Stimulated activated CD8-positive, alpha-beta memory T cell treated with anti-CD3 and anti-CD28 coated beads, Interleukin-15, amount 100 ng/mL, for 4 hours (primary cell): ENCODE measurements around the gene KLRB1.
"Not testable (repeated sequence)": the region's sequence is repeated elsewhere in the genome, so short reads cannot be mapped to it uniquely, and the experiment has no call there.

ENCODE experiments used
- DNase-seq, 2 donors: peaks; one replicate each; pipeline ENCODE4 v3.0.0-alpha.2; 2020; ENCODE audit warnings: low read depth in 2 of 2

Gene KLRB1

DNA sequence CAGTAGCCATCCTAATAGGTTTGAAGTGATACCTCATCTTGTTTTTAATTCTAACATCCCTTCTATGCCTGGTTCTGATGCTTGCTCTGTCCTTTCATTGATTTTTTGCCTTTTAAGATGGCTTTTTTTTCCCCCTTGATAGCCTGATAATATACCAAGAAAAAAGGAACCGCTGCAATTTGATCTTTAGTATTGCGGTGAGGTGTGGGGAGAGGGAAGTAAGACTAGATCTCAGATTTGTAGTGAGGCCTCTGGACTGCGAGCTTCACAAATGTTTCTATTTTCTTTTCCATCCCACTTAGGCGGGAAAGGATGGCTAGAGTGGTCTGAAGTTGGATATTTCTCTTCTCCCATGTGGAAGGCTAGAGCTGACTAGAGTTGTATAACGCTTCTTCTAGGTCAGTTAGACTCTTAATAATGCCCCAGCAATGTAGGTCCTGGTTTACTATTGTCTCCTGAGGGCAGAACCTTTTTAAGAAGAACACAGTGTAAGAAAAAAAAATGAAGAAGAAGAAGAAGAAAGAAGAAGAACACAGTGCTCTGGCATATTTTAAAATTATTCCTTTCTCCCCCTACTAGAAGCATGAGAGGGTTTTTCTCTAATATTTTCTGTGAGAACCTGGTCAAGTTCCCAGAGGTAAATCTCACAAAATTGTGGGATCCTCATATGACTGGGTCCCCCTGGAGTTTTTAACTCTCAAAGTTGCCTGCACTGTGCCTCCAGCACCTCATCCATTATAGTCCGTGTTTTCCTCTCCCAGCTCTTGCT, 11.9 kb upstream of the KLRB1 start:
- no peak for DNase-seq

DNA sequence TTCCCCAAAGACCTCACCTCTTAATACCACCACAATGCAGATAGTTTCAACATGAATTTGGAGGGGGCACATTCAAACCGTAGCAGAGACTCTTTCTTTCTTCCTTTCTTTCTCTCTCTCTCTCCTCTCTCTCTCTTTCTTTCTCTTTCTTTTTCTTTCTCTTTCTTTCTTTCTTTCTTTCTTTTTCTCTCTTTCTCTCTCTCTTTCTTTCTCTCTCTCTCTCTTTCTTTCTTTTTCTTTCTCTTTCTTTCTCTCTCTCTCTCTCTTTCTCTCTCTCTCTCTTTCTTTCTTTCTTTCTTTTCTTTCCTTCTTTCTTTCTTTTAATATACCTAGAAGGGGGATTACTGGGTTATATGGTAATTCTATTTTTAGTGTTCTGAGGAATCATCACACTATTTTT, 11.2 kb upstream of the KLRB1 start:
- not testable (repeated sequence) for DNase-seq

DNA sequence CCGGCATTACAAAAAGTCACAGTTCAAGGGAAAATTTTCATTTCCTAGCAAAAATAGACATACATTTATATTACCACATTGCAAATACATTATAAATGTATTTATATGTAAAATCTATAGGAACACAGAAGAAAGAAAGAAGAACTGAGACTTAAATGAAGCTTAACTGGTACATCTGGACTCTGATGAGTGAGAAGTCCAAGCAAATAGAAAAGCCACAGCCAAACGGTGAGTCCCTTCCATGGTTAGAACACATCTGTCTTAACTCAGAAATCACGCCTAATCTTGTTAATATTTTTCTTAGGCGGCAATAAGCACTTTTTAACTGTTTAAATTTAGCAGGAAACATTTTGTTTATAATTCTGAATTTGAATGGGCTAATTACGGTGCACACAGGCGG, 9.4 kb upstream of the KLRB1 start:
- no peak for DNase-seq

DNA sequence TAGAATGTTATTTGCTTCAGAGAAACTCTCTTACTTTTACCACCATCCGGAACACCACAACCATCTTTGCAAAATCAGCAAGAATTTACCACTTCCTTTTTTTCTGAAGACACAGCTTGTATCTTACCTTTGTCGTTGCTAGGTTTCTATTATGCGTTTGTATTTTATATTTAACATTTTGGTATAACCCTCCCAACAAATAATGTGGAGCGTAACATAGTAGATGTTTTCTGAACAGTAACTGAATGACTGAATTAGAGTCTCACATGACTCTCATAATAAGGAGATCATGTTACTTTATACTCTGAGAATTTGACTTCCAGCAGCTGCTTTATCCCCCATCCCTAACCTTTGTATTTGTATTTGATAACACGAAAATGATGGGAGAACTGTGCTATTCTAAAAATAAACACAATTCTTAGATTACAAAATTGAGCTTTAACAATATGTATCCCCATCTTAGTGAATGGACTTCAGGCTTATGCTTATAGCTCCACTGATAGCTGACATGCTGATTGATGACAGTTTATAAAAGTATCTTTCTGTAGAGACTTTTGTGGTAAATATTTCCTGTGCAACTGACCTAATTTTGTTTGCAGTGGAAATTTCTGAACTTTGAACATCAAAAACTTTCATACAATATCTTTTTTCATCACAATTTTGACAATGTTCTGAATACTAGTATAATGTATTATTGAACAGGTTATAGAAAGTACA, 7.9 kb upstream of the KLRB1 start:
- no peak for DNase-seq

DNA sequence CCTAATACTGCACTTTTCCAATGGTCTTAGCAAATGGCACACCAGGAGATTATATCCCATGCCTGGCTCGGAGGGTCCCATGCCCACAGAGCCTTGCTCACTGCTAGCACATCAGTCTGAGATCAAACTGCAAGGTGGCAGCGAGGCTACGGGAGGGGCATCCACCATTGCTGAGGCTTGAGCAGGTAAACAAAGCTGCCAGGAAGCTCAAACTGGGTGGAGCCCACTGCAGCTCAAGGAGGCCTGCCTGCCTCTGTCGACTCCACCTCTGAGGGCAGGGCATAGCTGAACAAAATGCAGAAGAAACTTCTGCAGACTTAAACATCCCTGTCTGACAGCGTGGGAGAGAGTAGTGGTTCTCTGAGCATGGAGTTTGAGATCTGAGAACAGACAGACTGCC, 2.9 kb upstream of the KLRB1 start:
- DNase-seq: not testable (repeated sequence)

DNA sequence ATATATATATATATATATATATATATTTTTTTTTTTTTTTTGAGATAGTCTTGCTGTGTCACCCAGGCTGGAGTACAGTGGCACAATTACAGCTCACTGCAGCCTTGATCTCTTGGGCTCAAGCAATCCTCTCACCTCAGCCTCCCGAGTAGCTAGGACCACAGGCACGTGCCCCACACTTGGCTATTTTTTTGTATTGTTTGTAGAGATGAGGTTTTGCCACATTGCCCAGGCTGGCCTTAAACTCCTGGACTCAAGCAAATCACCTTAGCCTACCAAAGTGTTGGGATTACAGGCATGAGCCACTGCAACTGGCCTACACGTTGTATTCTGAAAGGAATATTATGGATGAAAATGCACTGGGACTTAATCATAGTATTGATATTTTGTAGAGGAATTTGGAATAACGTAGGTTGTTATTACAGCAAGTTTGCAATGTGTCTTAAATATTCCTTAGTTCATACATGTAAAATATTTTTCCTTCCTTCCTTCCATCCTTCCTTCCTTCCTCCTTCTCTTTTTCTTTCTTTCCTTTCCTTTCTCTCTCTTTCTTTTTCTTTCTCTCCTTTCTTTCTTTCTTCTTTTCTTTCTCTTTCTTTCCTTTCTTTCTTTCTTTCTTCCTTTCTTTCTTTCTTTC, 862 bp downstream of the KLRB1 start:
- DNase-seq: no peak

DNA sequence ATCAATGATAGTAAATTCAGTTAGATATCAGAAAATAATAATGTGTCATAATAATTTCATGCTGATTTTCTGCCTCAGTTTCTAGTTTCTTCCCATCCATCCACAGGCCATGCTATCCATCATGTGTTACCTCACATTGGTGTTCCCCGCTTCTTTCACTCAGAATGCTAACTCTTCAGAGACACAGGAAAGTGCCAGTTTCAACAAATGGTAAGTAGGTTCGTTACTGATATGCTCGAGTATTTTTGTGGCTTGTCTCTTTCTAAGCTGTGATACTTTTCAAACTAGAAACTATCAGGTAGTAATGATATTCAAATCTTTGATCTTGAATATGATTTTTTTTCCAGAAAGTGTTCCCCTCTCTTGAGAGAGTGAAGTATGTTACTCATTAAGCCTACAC, 1.5 kb downstream of the KLRB1 start:
- no peak for DNase-seq

DNA sequence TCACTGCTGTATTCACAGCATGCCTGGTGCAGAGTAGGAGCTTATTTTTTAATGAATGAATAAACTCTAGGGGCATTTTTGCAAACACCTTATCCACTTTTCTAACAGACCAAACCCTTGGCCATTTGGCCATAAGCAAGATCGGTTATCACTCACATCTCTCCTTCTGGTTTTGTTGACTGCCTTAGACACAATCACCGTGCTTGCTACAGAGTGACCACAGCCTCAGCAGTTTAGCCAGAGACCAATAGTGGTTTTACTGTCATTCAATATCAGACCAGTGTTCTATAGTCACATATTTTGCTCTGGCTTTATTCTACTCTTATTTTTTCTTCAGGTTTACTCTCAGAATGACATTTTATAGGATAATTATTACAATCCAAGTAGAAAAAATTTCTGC, 2.2 kb downstream of the KLRB1 start:
- DNase-seq: no peak

DNA sequence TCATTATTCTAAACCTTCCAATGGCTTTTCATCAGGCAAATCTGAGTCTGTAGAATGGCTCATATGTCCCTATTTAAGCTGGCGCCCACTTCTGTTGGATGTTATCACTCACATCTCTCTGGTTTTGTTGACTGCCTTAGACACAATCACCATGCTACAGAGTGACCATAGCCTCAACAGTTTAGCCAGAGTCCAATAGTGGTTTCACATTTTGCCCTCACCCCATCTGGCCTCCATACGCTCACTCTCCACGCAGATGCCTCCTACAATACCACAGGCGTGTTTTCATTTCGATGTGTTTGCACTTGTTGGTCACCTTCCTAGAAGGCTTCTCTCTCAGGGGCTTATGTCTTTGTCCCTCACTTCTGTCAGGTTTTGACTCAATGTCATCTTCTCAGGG, 3.4 kb downstream of the KLRB1 start:
- no peak for DNase-seq

DNA sequence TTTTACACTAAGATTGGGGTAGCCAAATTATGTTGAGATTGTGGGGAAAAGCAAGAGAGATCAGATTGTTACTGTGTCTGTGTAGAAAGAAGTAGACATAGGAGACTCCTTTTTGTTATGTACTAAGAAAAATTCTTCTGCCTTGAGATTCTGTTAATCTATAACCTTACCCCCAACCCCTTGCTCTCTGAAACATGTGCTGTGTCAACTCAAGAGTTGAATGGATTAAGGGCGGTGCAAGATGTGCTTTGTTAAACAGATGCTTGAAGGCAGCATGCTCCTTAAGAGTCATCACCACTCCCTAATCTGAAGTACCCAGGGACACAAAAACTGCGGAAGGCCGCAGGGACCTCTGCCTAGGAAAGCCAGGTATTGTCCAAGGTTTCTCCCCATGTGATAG, 7.3 kb downstream of the KLRB1 start:
- DNase-seq: not testable (repeated sequence)

DNA sequence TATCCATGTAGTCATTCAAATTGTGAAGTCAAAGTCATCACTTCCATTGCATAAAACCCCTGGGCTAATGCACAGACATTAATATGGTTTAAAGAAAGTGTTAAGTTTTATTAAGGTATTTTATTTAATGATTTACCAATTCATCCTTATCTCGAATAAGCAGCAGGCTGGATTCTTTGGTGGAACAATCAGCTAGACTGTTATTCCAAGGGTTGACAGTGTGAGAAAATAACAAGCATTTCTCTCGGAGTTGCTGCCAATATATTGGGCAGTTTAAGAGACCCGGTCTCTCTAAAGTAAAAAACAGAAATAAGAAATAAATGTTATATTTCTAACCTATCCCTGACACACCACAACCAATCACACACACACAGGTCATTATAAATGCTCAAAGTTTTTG, 9.4 kb downstream of the KLRB1 start:
- DNase-seq: no peak

DNA sequence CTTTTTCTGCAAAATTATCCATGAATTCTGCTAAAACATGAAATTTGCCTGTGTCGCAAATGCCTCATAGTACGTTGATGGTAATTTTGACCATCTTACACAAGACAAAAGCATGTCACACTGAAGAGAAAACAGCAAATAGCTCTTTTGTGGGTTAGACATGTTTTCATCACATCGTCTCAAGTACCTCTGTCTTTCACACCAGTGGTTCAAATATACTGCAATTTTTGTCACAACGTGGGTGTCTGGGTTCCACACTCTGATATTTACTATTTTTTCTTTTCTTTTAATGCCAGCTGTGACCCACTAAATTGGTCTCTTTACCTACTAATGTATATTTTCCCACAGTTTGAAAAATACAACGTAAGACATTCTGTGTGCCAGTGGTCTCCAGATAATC, 10.4 kb downstream of the KLRB1 start:
- no peak for DNase-seq

DNA sequence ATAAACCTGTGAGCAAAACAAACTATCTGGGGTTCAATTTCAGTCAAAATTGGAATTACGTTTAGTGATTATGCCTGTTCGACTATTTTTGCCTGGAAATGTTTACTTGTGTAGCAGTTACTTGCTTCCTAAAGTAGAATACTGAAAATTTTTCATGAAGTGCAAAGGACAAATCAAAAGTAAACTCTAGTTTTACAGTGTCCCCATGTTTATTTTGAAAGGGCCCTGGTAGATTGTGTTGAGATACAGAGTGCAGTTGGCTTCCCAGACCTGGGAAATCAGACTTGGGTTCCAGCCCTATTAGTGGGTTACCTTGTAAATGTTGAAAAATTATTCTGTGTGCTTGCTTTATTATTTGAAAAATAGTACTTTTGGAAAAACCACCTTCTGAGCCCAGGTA, 17.3 kb downstream of the KLRB1 start:
- no peak for DNase-seq

DNA sequence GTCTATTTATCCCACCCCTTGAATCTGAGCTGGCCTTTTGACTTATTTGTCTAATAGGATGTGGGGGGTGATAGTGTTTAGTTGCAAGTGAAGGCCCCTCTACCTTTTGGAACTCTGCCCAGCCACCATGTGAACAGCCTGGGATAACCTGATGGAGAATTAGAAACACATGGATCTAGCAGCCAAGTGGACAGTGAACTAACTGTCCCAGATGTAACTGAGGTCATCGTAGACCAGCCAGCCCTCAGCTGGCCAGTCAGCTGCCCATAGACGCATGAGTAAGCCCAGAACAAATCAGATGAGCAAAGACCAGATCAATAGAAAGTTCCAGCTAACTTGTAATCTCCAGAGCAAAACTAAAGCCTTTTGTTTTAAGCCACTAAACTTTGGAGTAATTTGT, 19.0 kb downstream of the KLRB1 start:
- no peak for DNase-seq

DNA sequence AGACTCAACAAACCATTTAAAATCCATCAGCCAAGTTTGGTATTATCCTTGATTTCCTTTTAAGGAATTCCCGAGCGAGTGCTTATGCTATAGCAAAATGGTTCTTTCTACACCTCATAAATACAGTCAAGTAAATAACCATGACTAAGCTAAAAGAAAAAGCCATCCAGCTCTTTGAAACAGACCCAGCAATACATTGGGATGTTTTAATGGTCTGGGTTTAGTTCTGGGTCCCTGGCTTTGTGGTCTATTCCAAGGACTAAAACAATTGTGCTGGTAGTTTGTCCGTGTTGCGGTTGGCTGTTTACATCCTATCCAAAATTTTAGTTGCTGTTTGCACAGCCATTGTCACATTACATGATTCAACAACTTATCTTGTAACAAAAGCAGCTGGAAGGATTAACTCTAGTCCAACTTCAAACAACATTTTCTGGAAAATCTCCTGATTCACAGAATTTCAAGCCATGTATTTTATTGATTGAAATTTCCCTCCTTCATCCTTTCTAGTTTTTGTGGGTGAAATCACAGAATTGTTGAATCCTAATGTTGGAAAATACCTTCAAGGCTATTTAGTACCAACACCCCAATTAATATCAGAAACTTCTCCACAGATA, 19.6 kb downstream of the KLRB1 start:
- DNase-seq: no peak

DNA sequence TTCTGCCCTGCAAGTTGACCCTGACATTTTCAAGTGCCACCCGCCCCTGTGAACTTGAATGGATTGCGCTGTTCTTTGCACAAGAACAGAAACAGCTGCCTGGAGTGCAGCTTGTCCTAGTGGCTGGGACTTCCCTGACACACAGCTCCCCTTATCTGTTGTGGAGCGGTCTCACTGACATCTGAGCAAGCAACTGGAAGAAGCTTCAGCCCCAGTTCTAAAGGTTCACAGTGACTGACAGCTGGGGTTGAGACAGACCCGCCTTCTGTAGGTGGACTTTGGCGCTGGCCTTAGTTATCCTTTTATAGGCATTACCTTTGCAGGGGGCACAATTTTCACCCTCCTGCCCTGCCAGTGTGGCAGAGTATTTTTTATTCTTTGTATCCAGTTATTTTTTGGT, 30.0 kb downstream of the KLRB1 start:
- not testable (repeated sequence) for DNase-seq

DNA sequence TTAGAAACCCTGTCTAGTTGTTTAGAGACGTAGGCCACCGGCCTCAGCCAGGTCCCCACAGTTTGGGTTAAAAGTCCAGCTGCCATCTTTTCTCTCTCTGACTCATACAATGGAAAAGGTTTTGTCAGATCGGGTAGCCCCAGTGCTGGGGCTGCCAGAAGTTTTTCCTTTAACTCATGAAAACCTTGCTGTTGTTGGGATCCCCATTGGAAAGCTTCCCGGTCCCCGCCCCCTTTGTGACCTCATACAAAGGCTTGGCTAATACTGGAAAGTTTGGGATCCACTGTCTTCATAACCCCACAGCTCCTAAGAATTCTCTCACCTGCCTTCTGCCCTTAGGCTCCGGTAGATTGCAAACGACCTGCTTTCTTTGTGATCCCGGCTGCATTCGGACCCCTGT, 40.6 kb downstream of the KLRB1 start:
- not testable (repeated sequence) for DNase-seq

DNA sequence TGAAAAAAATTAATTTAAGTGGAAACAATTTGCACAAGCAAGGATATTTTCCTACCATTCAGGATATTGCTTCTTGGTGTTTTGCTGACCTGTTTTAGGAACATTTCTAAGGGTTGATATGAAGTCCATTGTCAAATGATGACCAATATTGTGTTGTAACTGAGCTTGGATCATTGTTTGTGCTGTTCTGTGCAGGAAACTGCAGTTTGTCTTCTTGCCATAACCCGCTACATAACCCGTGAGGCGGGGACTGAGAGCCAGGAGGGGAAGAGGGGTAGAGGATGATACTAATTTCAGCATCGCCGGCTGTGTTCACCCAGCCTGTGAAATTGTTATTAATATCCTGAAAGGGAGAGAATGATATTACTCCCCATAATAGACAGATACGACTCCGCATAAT, 41.6 kb downstream of the KLRB1 start:
- not testable (repeated sequence) for DNase-seq

DNA sequence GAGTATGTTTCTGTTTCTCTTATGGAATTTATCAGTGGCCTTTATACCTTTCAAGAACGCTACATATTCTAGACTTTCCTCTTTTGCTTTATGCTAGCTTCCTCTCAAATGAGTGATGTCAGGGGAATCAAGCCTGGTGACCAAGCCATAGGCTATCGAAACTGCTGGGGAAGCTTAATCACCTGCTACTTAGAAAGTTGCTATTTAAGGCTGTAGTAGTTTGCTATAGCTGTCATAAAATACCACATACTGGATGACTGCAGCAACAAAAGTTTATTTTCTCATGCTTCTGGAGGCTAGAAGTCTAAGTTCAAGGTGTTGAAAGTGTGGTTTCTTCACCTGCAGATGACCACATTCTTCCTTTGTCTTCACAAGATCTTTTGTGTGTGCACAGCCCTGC, 43.3 kb downstream of the KLRB1 start:
- not testable (repeated sequence) for DNase-seq

DNA sequence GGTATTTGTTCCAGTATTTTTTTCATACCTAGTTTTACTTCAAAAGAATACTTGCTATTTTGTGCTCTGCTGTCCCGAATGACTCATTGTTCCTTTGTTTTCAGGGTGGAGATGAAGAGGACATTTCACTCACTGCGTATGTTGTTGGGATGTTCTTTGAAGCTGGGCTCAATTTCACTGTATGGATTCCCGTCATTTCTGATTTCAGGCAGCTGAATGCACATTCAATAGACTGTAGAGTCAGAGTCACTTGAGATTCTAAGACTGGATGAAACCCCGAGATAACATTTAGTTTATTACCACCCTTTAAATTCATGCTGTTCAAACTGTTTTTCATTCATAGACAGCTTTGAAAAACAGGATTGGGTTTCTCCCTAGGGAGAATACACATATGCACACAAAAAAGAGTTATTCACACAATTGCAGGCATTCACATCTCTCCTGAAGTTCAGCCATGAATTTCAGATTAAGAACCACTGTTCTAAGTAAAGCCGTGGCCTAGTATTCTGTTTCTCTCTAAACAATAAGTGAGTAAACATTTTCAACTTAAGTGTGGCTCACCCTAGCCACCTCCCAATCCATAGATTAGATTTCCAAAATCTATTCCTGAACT, 44.8 kb downstream of the KLRB1 start:
- DNase-seq: not testable (repeated sequence)

DNA sequence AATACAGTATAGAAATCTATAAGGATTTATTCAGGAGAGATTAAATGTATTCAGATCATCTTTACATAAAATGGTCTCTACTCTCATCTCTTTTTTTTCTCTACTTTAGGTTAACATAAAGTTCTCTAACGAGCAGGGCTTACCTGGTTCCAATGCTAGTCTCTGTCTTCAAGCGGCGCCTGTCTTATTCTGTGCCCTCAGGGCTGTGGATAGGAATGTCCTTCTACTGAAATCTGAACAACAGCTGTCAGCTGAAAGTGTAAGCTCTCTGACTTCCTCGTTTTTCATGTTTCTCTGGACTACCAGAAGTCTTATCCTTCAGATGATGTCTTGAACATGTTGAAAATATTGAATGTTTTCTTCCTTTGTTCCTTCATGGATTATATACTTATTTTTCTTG, 62.2 kb downstream of the KLRB1 start:
- not testable (repeated sequence) for DNase-seq
